GM23338 (cell line): ENCODE data around the gene ADCY4. TPM values are rescaled to one million over a fixed set of nuclear protein-coding genes. Genes with fewer than 3 reads are reported as not detected.

Experiments used
- ATAC-seq: fragments of 200-7000 bp; cut with Tn5 transposase; 3 replicates; pipeline ENCODE4 v1.9.1; 2020
- DNase-seq: peaks from one replicate; pipeline ENCODE4 v3.0.0-alpha.2; 2015; ENCODE audit warnings: low spot score
- H2AFZ ChIP-seq: fragments of 200-600 bp; sonication (generic); 2 replicates; pipeline ENCODE4 v1.8.0; 2016; ENCODE audit warnings: antibody characterized with exemption, mild to moderate bottlenecking, moderate library complexity
- H3F3A ChIP-seq: fragments of 200-600 bp; sonication (generic); replicated peaks from 2 replicates; pipeline ENCODE4 v1.8.0; 2017; ENCODE audit warnings: antibody characterized with exemption, mixed run types, low read depth
- H3K27ac ChIP-seq: fragments of 200-600 bp; sonication (generic); 2 replicates; pipeline ENCODE4 v1.6.1; 2016; ENCODE audit warnings: low read depth
- H3K27me3 ChIP-seq: fragments of 200-600 bp; sonication (generic); 2 replicates; pipeline ENCODE4 v1.8.0; 2016; ENCODE audit warnings: mild to moderate bottlenecking, mixed run types, moderate library complexity; ENCODE audit not compliant: insufficient read depth
- H3K36me3 ChIP-seq: fragments of 200-600 bp; sonication (generic); 2 replicates; pipeline ENCODE4 v1.8.0; 2016; ENCODE audit warnings: mild to moderate bottlenecking; ENCODE audit not compliant: insufficient read depth
- H3K4me1 ChIP-seq: fragments of 200-600 bp; sonication (generic); 2 replicates; pipeline ENCODE4 v1.8.0; 2016; ENCODE audit warnings: mild to moderate bottlenecking, moderate library complexity; ENCODE audit not compliant: insufficient read depth
- H3K4me2 ChIP-seq: fragments of 200-600 bp; sonication (generic); 2 replicates; pipeline ENCODE4 v1.7.1; 2017; ENCODE audit warnings: mixed run types
- H3K4me3 ChIP-seq: fragments of 200-600 bp; sonication (generic); 2 replicates; pipeline ENCODE4 v1.6.1; 2016; ENCODE audit warnings: mixed run types
- H3K79me2 ChIP-seq: fragments of 200-600 bp; sonication (generic); replicated peaks from 2 replicates; pipeline ENCODE4 v1.8.0; 2017; ENCODE audit warnings: mild to moderate bottlenecking; ENCODE audit not compliant: insufficient read depth
- H3K9me2 ChIP-seq: fragments of 200-600 bp; sonication (generic); 2 replicates; pipeline ENCODE4 v1.8.0; 2017; ENCODE audit not compliant: insufficient read depth
- H4K20me1 ChIP-seq: fragments of 200-600 bp; sonication (generic); replicated peaks from 2 replicates; pipeline ENCODE4 v1.8.0; 2017; ENCODE audit warnings: mild to moderate bottlenecking; ENCODE audit not compliant: insufficient read depth
- H3K27ac Mint-ChIP-seq: 2 replicates; pipeline ENCODE4 v1.8.0; 2020; ENCODE audit warnings: inconsistent platforms, mild to moderate bottlenecking, moderate library complexity, mixed read lengths
- H3K27me3 Mint-ChIP-seq: 3 replicates; pipeline ENCODE4 v1.8.0; 2022; ENCODE audit warnings: low read depth, mild to moderate bottlenecking, moderate library complexity, mixed read lengths, inconsistent platforms; ENCODE audit not compliant: insufficient read depth, poor library complexity
- H3K36me3 Mint-ChIP-seq: 3 replicates; pipeline ENCODE4 v1.8.0; 2021; ENCODE audit warnings: low read depth, mild to moderate bottlenecking, inconsistent platforms, moderate library complexity, mixed read lengths
- H3K4me1 Mint-ChIP-seq: 3 replicates; pipeline ENCODE4 v1.8.0; 2020; ENCODE audit warnings: mild to moderate bottlenecking, inconsistent platforms, mixed read lengths
- H3K4me3 Mint-ChIP-seq: 3 replicates; pipeline ENCODE4 v1.8.0; 2021; ENCODE audit warnings: moderate library complexity, mild to moderate bottlenecking, inconsistent platforms, mixed read lengths
- H3K9me3 Mint-ChIP-seq: 3 replicates; pipeline ENCODE4 v1.8.0; 2020; ENCODE audit warnings: moderate library complexity, mild to moderate bottlenecking, inconsistent platforms, mixed read lengths
- CREB1 ChIP-seq: fragments of 250-450 bp; sonication (Bioruptor Pico); IDR thresholded peaks from 2 replicates; pipeline ENCODE4 v1.5.0; 2020; ENCODE audit warnings: low read depth, mild to moderate bottlenecking, moderate library complexity
- EZH2 ChIP-seq: fragments of 200-600 bp; sonication (generic); IDR thresholded peaks from one replicate; pipeline ENCODE4 v1.8.0; 2017; ENCODE audit warnings: antibody characterized with exemption, mild to moderate bottlenecking, low read depth; ENCODE audit not compliant: unreplicated experiment
- EZH2phosphoT487 ChIP-seq: fragments of 200-600 bp; sonication (generic); IDR thresholded peaks from one replicate; pipeline ENCODE4 v1.8.1; 2018; ENCODE audit warnings: antibody characterized with exemption; ENCODE audit not compliant: unreplicated experiment
- JUNB ChIP-seq: IDR thresholded peaks from one replicate; pipeline ENCODE4 v1.6.1; 2016; ENCODE audit warnings: antibody characterized with exemption; ENCODE audit not compliant: unreplicated experiment
- POLR2AphosphoS5 ChIP-seq: IDR thresholded peaks from 2 replicates; pipeline ENCODE4 v1.6.1; 2016; ENCODE audit warnings: antibody characterized with exemption, low read depth
- STAT1 ChIP-seq: IDR thresholded peaks from one replicate; pipeline ENCODE4 v1.6.1; 2016; ENCODE audit warnings: antibody characterized with exemption; ENCODE audit not compliant: unreplicated experiment
- ZNF114 ChIP-seq: fragments of 250-450 bp; sonication (Bioruptor Pico); IDR thresholded peaks from 2 replicates; pipeline ENCODE4 v1.5.0; 2020; ENCODE audit warnings: mild to moderate bottlenecking, moderate library complexity
- ZNF331 ChIP-seq: fragments of 250-450 bp; sonication (Bioruptor Pico); IDR thresholded peaks from 2 replicates; pipeline ENCODE4 v1.5.0; 2020; ENCODE audit warnings: low read depth, mild to moderate bottlenecking, moderate library complexity
- polyA plus RNA-seq: library from polyadenylated mRNA; unstranded; fragments of >200 nt; fragmentation: Nextera tagmentation; extraction: Ambion mirVana; gene quantifications from 2 replicates; pipeline ENCODE4 v1.2.1, GENCODE V29; 2016
- total RNA-seq: library from RNA; depleted of rRNA; stranded (reverse); fragments of >200 nt; shearing (Covaris generic); gene quantifications from 2 replicates; pipeline ENCODE4 v1.2.3, GENCODE V29; 2014
- TF ChIP-seq, protein P1 (sequence below), 2 experiments: fragments of 200-600 bp in 1 of 2; sonication (generic) in 1 of 2; conservative IDR thresholded peaks; 2 replicates each; pipeline versions ENCODE4 v1.5.1 to v1.6.1; 2016 to 2017; ENCODE audit warnings: antibody characterized with exemption in 2 of 2, low read depth in 2 of 2, mild to moderate bottlenecking in 2 of 2, moderate library complexity in 1 of 2
- TF ChIP-seq, protein P2 (sequence below): fragments of 250-450 bp; sonication (Bioruptor Pico); IDR thresholded peaks from 2 replicates; pipeline ENCODE4 v1.5.0; 2020; ENCODE audit warnings: mild to moderate bottlenecking, moderate library complexity
- TF ChIP-seq, protein P3 (sequence below): IDR thresholded peaks from one replicate; pipeline ENCODE4 v1.6.1; 2018; ENCODE audit warnings: antibody characterized with exemption; ENCODE audit not compliant: unreplicated experiment
- TF ChIP-seq, protein P4 (sequence below): IDR thresholded peaks from 2 replicates; pipeline ENCODE4 v1.6.1; 2016; ENCODE audit warnings: antibody characterized with exemption

Gene ADCY4
- total and polyA plus RNA-seq, 2 experiments from 2014 or later = 0.10 to 0.40 TPM

DNA sequence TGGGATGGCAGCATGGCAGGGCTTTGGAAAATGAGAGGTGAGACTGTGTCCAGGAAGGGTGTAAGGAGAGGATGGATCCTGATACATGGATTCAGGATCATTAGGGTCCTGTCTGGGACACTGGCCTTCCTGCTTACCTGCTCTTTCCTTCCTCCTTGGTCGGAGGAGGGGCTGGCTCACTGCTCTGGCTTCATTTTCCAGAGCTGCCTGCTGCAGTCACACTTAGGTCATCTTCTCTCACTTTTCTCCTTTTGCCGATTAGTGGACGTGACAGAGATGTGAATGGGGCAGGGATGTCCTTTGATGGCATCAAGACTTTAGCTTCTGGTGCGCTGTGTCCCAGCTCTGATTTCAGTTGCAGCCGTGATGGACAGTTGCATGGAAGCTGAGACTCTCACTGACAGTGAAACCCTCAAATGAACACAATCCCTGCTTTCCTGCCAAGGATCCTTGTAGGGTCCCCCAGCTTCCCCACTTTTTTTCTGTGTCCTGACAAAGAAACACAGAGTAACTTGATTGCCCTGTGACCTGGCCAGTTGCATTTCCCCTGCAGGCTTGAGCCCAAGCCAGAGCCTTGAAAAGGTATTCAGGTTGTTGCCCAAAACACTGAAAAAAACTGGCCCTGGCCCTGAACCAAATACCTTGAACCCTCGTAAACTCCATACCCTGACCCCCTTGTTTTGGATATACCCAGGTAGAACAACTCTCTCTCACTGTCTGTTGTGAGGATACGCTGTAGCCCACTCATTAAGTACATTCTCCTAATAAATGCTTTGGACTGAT, 26.3 kb downstream of the ADCY4 start:
- Histone ChIP-seq H3K27ac (no peak overlapping the region), H3K9me2 (no peaks in the 10 kb centered on the region), H3K4me3 (no peak overlapping the region), H3F3A (no peaks in the 10 kb centered on the region), H3K79me2 (no peaks in the 10 kb centered on the region), H4K20me1 (peaks cover 1% of the 10 kb centered on the region), H3K4me1 (peaks cover 4% of the 10 kb centered on the region; the same call in 1 of the 2 replicates), H3K27me3 (0 out of 2 replicates have a peak, but pooled peaks cover 9% of the 10 kb centered on the region), H3K4me2 (no peak overlapping the region), H2AFZ (no peak overlapping the region), H3K36me3 (peaks cover 11% of the 10 kb centered on the region; the same call in 1 of the 2 replicates)
- DNase-seq (no peak), ATAC-seq (no peak)
- H3K27me3 Mint-ChIP-seq = peaks cover 20% of the 10 kb centered on the region
- H3K36me3 Mint-ChIP-seq = peaks cover 57% of the 10 kb centered on the region
- no peaks in the 10 kb centered on the region for H3K9me3 Mint-ChIP-seq
- no peak overlapping the region for H3K4me3 Mint-ChIP-seq
- no peak overlapping the region for H3K27ac Mint-ChIP-seq
- TF ChIP-seq POLR2AphosphoS5 = no peak
- no peak for TF ChIP-seq CREB1 (CRISPR knock-in tag)
- TF ChIP-seq ZNF114 (CRISPR knock-in tag) = no peak
- TF ChIP-seq, protein P1, sequence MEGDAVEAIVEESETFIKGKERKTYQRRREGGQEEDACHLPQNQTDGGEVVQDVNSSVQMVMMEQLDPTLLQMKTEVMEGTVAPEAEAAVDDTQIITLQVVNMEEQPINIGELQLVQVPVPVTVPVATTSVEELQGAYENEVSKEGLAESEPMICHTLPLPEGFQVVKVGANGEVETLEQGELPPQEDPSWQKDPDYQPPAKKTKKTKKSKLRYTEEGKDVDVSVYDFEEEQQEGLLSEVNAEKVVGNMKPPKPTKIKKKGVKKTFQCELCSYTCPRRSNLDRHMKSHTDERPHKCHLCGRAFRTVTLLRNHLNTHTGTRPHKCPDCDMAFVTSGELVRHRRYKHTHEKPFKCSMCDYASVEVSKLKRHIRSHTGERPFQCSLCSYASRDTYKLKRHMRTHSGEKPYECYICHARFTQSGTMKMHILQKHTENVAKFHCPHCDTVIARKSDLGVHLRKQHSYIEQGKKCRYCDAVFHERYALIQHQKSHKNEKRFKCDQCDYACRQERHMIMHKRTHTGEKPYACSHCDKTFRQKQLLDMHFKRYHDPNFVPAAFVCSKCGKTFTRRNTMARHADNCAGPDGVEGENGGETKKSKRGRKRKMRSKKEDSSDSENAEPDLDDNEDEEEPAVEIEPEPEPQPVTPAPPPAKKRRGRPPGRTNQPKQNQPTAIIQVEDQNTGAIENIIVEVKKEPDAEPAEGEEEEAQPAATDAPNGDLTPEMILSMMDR (conservative IDR thresholded peaks at IDR 0.05; ENCODE audit: low read depth in 2 of 2) = no peak
- TF ChIP-seq, protein P2, sequence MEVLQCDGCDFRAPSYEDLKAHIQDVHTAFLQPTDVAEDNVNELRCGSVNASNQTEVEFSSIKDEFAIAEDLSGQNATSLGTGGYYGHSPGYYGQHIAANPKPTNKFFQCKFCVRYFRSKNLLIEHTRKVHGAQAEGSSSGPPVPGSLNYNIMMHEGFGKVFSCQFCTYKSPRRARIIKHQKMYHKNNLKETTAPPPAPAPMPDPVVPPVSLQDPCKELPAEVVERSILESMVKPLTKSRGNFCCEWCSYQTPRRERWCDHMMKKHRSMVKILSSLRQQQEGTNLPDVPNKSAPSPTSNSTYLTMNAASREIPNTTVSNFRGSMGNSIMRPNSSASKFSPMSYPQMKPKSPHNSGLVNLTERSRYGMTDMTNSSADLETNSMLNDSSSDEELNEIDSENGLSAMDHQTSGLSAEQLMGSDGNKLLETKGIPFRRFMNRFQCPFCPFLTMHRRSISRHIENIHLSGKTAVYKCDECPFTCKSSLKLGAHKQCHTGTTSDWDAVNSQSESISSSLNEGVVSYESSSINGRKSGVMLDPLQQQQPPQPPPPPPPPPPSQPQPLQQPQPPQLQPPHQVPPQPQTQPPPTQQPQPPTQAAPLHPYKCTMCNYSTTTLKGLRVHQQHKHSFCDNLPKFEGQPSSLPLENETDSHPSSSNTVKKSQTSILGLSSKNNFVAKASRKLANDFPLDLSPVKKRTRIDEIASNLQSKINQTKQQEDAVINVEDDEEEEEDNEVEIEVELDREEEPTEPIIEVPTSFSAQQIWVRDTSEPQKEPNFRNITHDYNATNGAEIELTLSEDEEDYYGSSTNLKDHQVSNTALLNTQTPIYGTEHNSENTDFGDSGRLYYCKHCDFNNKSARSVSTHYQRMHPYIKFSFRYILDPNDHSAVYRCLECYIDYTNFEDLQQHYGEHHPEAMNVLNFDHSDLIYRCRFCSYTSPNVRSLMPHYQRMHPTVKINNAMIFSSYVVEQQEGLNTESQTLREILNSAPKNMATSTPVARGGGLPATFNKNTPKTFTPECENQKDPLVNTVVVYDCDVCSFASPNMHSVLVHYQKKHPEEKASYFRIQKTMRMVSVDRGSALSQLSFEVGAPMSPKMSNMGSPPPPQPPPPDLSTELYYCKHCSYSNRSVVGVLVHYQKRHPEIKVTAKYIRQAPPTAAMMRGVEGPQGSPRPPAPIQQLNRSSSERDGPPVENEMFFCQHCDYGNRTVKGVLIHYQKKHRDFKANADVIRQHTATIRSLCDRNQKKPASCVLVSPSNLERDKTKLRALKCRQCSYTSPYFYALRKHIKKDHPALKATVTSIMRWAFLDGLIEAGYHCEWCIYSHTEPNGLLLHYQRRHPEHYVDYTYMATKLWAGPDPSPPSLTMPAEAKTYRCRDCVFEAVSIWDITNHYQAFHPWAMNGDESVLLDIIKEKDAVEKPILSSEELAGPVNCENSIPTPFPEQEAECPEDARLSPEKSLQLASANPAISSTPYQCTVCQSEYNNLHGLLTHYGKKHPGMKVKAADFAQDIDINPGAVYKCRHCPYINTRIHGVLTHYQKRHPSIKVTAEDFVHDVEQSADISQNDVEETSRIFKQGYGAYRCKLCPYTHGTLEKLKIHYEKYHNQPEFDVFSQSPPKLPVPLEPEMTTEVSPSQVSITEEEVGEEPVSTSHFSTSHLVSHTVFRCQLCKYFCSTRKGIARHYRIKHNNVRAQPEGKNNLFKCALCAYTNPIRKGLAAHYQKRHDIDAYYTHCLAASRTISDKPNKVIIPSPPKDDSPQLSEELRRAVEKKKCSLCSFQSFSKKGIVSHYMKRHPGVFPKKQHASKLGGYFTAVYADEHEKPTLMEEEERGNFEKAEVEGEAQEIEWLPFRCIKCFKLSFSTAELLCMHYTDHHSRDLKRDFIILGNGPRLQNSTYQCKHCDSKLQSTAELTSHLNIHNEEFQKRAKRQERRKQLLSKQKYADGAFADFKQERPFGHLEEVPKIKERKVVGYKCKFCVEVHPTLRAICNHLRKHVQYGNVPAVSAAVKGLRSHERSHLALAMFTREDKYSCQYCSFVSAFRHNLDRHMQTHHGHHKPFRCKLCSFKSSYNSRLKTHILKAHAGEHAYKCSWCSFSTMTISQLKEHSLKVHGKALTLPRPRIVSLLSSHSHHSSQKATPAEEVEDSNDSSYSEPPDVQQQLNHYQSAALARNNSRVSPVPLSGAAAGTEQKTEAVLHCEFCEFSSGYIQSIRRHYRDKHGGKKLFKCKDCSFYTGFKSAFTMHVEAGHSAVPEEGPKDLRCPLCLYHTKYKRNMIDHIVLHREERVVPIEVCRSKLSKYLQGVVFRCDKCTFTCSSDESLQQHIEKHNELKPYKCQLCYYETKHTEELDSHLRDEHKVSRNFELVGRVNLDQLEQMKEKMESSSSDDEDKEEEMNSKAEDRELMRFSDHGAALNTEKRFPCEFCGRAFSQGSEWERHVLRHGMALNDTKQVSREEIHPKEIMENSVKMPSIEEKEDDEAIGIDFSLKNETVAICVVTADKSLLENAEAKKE = no peak
- no peak for TF ChIP-seq EZH2phosphoT487
- TF ChIP-seq, protein P3, sequence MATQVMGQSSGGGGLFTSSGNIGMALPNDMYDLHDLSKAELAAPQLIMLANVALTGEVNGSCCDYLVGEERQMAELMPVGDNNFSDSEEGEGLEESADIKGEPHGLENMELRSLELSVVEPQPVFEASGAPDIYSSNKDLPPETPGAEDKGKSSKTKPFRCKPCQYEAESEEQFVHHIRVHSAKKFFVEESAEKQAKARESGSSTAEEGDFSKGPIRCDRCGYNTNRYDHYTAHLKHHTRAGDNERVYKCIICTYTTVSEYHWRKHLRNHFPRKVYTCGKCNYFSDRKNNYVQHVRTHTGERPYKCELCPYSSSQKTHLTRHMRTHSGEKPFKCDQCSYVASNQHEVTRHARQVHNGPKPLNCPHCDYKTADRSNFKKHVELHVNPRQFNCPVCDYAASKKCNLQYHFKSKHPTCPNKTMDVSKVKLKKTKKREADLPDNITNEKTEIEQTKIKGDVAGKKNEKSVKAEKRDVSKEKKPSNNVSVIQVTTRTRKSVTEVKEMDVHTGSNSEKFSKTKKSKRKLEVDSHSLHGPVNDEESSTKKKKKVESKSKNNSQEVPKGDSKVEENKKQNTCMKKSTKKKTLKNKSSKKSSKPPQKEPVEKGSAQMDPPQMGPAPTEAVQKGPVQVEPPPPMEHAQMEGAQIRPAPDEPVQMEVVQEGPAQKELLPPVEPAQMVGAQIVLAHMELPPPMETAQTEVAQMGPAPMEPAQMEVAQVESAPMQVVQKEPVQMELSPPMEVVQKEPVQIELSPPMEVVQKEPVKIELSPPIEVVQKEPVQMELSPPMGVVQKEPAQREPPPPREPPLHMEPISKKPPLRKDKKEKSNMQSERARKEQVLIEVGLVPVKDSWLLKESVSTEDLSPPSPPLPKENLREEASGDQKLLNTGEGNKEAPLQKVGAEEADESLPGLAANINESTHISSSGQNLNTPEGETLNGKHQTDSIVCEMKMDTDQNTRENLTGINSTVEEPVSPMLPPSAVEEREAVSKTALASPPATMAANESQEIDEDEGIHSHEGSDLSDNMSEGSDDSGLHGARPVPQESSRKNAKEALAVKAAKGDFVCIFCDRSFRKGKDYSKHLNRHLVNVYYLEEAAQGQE = no peak
- TF ChIP-seq JUNB = no peak
- no peak for TF ChIP-seq EZH2
- TF ChIP-seq ZNF331 (CRISPR knock-in tag) = no peak
- TF ChIP-seq, protein P4, sequence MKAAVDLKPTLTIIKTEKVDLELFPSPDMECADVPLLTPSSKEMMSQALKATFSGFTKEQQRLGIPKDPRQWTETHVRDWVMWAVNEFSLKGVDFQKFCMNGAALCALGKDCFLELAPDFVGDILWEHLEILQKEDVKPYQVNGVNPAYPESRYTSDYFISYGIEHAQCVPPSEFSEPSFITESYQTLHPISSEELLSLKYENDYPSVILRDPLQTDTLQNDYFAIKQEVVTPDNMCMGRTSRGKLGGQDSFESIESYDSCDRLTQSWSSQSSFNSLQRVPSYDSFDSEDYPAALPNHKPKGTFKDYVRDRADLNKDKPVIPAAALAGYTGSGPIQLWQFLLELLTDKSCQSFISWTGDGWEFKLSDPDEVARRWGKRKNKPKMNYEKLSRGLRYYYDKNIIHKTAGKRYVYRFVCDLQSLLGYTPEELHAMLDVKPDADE = no peak
- no peak for TF ChIP-seq STAT1
- H3K4me1 Mint-ChIP-seq = peaks cover 15% of the 10 kb centered on the region
